Measurements from ENCODE around the gene CTIF.
"Not testable (repeated sequence)": the region's sequence is repeated elsewhere in the genome, so short reads cannot be mapped to it uniquely, and the experiment has no call there.

CTIF gene

GRCh38 chr18:48859311-48860268 lies 320.8 kb downstream of the CTIF start:
- DNase-seq: no peak

- no peak for DNase-seq
Measured at GRCh38 chr18:48860269-48861180, 321.7 kb downstream of the CTIF start.

- no peak for DNase-seq
Measured at GRCh38 chr18:48861181-48861708, 322.4 kb downstream of the CTIF start.

GRCh38 chr18:48862132-48862531 lies 323.3 kb downstream of the CTIF start:
- DNase-seq: no peak

- no peak for DNase-seq
Measured at GRCh38 chr18:48862678-48863270, 323.9 kb downstream of the CTIF start.

GRCh38 chr18:48863432-48864065 lies 324.7 kb downstream of the CTIF start:
- no peak for DNase-seq

- no peak for DNase-seq
Measured at GRCh38 chr18:48864876-48865275, 326.0 kb downstream of the CTIF start.

- DNase-seq: no peak
Measured at GRCh38 chr18:48866028-48866733, 327.4 kb downstream of the CTIF start.

GRCh38 chr18:48866856-48867255 lies 328.0 kb downstream of the CTIF start:
- DNase-seq: no peak

- peak in 1 of 5 experiments; percentile 18 for DNase-seq
Measured at GRCh38 chr18:48867978-48868377, 329.1 kb downstream of the CTIF start.

GRCh38 chr18:48868468-48869466 lies 329.9 kb downstream of the CTIF start:
- peak in 3 of 5 experiments; percentile 25 to 98 (median 44) for DNase-seq

GRCh38 chr18:48869591-48869990 lies 330.8 kb downstream of the CTIF start:
- DNase-seq: no peak

- not testable (repeated sequence) for DNase-seq
Measured at GRCh38 chr18:48870926-48871325, 332.1 kb downstream of the CTIF start.

GRCh38 chr18:48871391-48872166 lies 332.7 kb downstream of the CTIF start:
- DNase-seq: no peak

GRCh38 chr18:48872234-48873145 lies 333.7 kb downstream of the CTIF start:
- DNase-seq: no peak

GRCh38 chr18:48874233-48874632 lies 335.4 kb downstream of the CTIF start:
- no peak for DNase-seq

- no peak for DNase-seq
Measured at GRCh38 chr18:48874701-48875162, 335.9 kb downstream of the CTIF start.

- no peak for DNase-seq
Measured at GRCh38 chr18:48875314-48875941, 336.6 kb downstream of the CTIF start.
